C4-2B (cell line): ENCODE results near the gene RRAS2.

Source experiments
- CTCF ChIP-seq: fragments of 450-650 bp; conservative IDR thresholded peaks from 2 replicates; pipeline ENCODE4 v1.5.1; 2017; ENCODE audit warnings: mild to moderate bottlenecking
- ZFX ChIP-seq: fragments of 450-650 bp; IDR thresholded peaks from 2 replicates; pipeline ENCODE4 v1.6.1; 2017

GRCh38 chr11:14315130-14315529, 43.9 kb downstream of the RRAS2 start:
- TF ChIP-seq CTCF = no peak
- TF ChIP-seq ZFX = no peak
